ENCODE results near the gene COL1A1.

COL1A1 gene

GRCh38 chr17:50185631-50186471, 15.6 kb downstream of the COL1A1 start:
- no peak for DNase-seq

GRCh38 chr17:50184611-50185398, 16.6 kb downstream of the COL1A1 start:
- no peak for DNase-seq

GRCh38 chr17:50184064-50184463, 17.4 kb downstream of the COL1A1 start:
- no peak for DNase-seq

- DNase-seq, result peak; percentile 22
Measured at GRCh38 chr17:50183421-50183994, 17.9 kb downstream of the COL1A1 start.

- no peak for DNase-seq
Measured at GRCh38 chr17:50182783-50183420, 18.5 kb downstream of the COL1A1 start.

GRCh38 chr17:50181591-50182560, 19.6 kb downstream of the COL1A1 start:
- no peak for DNase-seq

GRCh38 chr17:50181144-50181543, 20.3 kb downstream of the COL1A1 start:
- DNase-seq, result no peak

GRCh38 chr17:50180620-50181019, 20.8 kb downstream of the COL1A1 start:
- DNase-seq, result no peak

GRCh38 chr17:50180111-50180510, 21.3 kb downstream of the COL1A1 start:
- no peak for DNase-seq

- DNase-seq, result no peak
Measured at GRCh38 chr17:50177983-50178834, 23.2 kb downstream of the COL1A1 start.

GRCh38 chr17:50177476-50177875, 24.0 kb downstream of the COL1A1 start:
- DNase-seq, result no peak

- no peak for DNase-seq
Measured at GRCh38 chr17:50176559-50177357, 24.7 kb downstream of the COL1A1 start.

GRCh38 chr17:50175035-50175807, 26.2 kb downstream of the COL1A1 start:
- DNase-seq, result no peak

GRCh38 chr17:50174444-50174843, 27.0 kb downstream of the COL1A1 start:
- no peak for DNase-seq

GRCh38 chr17:50173335-50173941, 28.0 kb downstream of the COL1A1 start:
- no peak for DNase-seq

- no peak for DNase-seq
Measured at GRCh38 chr17:50172936-50173334, 28.5 kb downstream of the COL1A1 start.

GRCh38 chr17:50172130-50172529, 29.3 kb downstream of the COL1A1 start:
- DNase-seq, result no peak

- no peak for DNase-seq
Measured at GRCh38 chr17:50171371-50172071, 29.9 kb downstream of the COL1A1 start.

Measured in GDM1 (cell line).